Measurements from ENCODE around the gene DYNLT5.
A peak's percentile ranks its signal among the peaks of the same experiment; 100 is the strongest.

The DYNLT5 gene

DNA sequence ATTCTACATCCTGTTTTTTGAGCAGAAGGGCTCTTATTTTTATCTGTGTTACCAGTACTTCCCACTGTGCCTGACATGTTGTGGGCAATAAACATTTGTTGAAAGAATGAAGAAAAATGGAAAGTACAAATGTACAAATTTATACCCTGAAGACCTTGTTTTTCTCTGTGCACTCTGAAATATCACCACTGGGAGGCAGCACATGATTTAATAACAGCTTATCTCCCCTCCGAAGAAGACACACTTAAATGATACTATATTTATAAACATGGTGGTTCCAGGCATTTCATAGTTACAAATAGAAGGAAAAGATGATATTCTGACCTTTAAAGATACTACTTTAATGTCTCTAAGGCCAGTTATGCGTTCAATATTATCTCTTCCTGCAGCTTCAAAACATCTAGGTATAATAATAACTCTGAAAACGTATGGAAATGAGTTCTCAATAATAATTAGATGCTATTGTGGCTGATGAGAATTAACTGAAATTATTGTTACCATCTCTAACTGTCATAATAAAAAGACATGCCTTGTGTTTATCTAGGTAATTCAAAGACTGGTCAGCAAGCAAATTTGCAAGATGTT lies 12.8 kb downstream of the DYNLT5 start:
- DNase-seq: peak; percentile 72
- Histone ChIP-seq H3K4me3 (ENCODE audit: low read depth, low read length) (no peak overlapping the region), H3K36me3 (replicated peaks) (no peaks in the 10 kb centered on the region), H3K27me3 (replicated peaks) (no peaks in the 10 kb centered on the region), H3K27ac (no peak overlapping the region)
- in situ Hi-C loops (cut with HindIII; ENCODE audit: low pct_ligation_motif_present, low sequenced_read_pairs): loop anchor here (25.0 kb wide), 1 partner anchor 197 kb away; no protein-coding TSS in a partner anchor
- TF ChIP-seq, protein P1, sequence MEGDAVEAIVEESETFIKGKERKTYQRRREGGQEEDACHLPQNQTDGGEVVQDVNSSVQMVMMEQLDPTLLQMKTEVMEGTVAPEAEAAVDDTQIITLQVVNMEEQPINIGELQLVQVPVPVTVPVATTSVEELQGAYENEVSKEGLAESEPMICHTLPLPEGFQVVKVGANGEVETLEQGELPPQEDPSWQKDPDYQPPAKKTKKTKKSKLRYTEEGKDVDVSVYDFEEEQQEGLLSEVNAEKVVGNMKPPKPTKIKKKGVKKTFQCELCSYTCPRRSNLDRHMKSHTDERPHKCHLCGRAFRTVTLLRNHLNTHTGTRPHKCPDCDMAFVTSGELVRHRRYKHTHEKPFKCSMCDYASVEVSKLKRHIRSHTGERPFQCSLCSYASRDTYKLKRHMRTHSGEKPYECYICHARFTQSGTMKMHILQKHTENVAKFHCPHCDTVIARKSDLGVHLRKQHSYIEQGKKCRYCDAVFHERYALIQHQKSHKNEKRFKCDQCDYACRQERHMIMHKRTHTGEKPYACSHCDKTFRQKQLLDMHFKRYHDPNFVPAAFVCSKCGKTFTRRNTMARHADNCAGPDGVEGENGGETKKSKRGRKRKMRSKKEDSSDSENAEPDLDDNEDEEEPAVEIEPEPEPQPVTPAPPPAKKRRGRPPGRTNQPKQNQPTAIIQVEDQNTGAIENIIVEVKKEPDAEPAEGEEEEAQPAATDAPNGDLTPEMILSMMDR (IDR thresholded peaks at IDR 0.05; ENCODE audit: low read depth, low read length, missing control alignments): peak; percentile 64

DNA sequence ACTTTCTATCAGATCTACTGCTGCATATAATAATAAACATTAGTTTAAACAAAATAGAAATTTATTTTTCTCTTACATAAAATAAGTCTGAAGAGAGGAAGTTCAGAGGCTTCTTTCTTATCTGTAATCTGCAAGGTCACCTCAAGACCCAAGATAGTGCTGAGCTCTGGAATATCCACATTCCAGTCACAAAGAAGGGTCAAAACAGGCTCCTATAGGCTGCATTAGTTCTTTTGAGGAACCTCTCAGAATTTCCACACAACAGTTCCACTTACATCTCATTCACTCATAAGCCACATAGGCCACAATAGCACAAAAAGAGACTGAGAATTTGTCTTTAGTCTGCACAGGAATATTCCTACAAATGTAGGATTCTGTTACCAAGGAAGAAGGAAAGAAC lies 15.4 kb downstream of the DYNLT5 start:
- Histone ChIP-seq H3K4me3 (ENCODE audit: low read depth, low read length) (no peak overlapping the region), H3K36me3 (replicated peaks) (no peaks in the 10 kb centered on the region), H3K27me3 (replicated peaks) (no peaks in the 10 kb centered on the region), H3K27ac (no peak overlapping the region)
- in situ Hi-C loops (cut with HindIII; ENCODE audit: low pct_ligation_motif_present, low sequenced_read_pairs): loop anchor here (25.0 kb wide), 1 partner anchor 195 kb away; no protein-coding TSS in a partner anchor
- TF ChIP-seq, protein P1 (IDR thresholded peaks at IDR 0.05; ENCODE audit: low read depth, low read length, missing control alignments): no peak
- no peak for DNase-seq

DNA sequence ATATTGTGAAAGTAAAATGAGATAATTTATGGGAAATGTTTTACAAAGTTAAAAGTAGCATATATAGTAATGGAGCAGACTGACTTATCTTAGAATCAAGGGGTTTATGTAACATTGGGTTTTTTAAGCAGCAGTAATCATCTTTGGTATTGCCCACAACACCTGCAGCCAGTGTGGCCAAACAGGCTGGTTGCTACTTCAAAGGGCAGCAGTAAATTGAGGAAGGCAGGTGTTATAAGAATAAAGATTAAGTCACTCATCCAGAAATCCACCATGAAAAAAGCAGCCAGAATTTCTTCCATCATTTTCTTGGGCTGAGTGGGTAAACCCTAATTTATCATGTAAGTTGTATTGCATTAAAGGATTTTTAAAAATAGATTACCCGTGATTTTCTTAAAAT lies 16.7 kb downstream of the DYNLT5 start:
- Histone ChIP-seq H3K36me3 (replicated peaks) (no peaks in the 10 kb centered on the region), H3K27ac (no peak overlapping the region), H3K27me3 (replicated peaks) (no peaks in the 10 kb centered on the region), H3K4me3 (ENCODE audit: low read depth, low read length) (no peak overlapping the region)
- TF ChIP-seq, protein P1 (IDR thresholded peaks at IDR 0.05; ENCODE audit: low read depth, low read length, missing control alignments): no peak
- in situ Hi-C loops (cut with HindIII; ENCODE audit: low pct_ligation_motif_present, low sequenced_read_pairs): loop anchor here (25.0 kb wide), 1 partner anchor 193 kb away; no protein-coding TSS in a partner anchor
- DNase-seq: no peak

DNA sequence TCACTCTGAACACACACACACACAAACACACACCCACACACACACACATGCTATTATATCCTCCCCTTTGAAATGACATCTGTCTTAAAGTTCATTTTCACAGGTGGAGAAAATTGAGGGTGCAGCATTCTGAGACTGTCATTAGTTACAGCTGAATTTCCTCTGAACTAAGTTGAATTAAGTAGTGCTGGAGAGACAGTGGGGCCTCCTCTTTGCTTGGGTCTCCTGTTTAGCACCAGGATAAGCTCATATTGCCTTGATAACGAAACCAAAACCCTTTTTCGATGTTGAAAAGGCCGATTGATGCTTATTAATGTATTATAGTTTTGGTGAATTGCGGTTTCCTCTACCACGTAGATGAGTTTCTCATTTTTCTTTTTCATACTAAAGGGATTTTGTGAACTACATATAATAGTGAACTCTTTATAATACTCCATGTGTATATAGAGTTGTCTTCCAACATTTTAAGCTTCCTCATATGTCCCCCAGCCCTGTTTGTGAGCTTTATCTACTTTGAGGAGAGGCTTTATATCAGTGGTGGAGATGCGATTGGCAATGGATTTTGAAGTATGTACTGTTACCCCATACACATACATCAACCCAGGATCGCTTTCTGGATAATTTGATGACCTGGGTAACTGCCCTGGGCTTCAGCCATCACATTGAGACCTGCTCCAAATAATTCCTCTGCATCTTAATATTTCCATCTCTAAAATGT lies 17.4 kb downstream of the DYNLT5 start:
- no peak overlapping the region for H3K4me3 ChIP-seq (ENCODE audit: low read depth, low read length)
- no peak for DNase-seq
- in situ Hi-C loops (cut with HindIII; ENCODE audit: low pct_ligation_motif_present, low sequenced_read_pairs): loop anchor here (25.0 kb wide), 1 partner anchor 193 kb away; no protein-coding TSS in a partner anchor
- H3K27me3 ChIP-seq (replicated peaks): no peaks in the 10 kb centered on the region
- H3K36me3 ChIP-seq (replicated peaks): no peaks in the 10 kb centered on the region
- TF ChIP-seq, protein P1 (IDR thresholded peaks at IDR 0.05; ENCODE audit: low read depth, low read length, missing control alignments): no peak
- no peak overlapping the region for H3K27ac ChIP-seq

DNA sequence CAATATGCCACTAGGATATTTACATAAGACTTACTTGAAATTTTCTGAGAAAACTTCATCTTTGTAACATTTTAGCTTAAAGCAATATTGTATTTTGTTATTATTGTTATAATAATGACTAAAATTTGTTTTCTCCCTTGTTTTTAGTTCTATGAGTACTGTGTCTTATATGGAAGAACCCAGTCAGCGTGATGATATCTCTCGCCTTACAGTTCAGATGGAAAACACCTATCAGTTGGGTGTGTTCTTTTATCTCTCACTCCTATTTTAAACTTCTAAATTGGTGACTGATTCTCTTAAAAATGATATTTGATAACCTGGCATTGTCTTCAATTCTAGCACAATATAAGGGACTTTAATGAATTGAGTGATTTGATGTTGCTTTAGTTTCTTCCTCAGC lies 18.0 kb downstream of the DYNLT5 start:
- TF ChIP-seq, protein P1 (IDR thresholded peaks at IDR 0.05; ENCODE audit: low read depth, low read length, missing control alignments): no peak
- H3K4me3 ChIP-seq (ENCODE audit: low read depth, low read length): no peak overlapping the region
- H3K36me3 ChIP-seq (replicated peaks): no peaks in the 10 kb centered on the region
- in situ Hi-C loops (cut with HindIII; ENCODE audit: low pct_ligation_motif_present, low sequenced_read_pairs): loop anchor here (25.0 kb wide), 1 partner anchor 192 kb away; no protein-coding TSS in a partner anchor
- H3K27ac ChIP-seq: no peak overlapping the region
- no peaks in the 10 kb centered on the region for H3K27me3 ChIP-seq (replicated peaks)
- no peak for DNase-seq
